ENCODE results near the gene SUSD1. TPM values are rescaled to one million over a fixed set of nuclear protein-coding genes. Genes with fewer than 3 reads are reported as not detected.

SUSD1 gene
- total and polyA plus RNA-seq, 10 donors: 4.4 to 26.8 (median 20.2) TPM

DNA sequence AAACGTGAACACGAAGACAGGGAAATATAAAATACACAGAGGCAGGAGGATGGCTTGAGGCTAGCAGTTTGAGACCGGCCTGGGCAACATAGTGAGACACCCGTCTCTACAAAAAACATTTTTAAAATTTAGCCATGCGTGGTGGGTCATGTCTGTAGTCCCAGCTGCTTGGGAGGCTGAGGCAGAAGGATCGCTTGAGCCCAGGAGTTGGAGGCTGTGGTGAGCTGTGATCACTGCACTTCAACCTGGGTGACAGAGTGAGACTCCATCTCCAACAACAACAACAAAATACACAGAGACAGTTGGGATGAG, 55.1 kb downstream of the SUSD1 start:
- DNase-seq: no peak
- Histone ChIP-seq H3K36me3 (peaks cover 0 to 81% (median 15%) of the 10 kb centered on the region in 6 donors), H3K9me3 (no peaks in the 10 kb centered on the region), H3K27me3 (replicated peaks in 1 of 7) (no peaks in the 10 kb centered on the region), H3K27ac (no peak overlapping the region), H3K4me3 (no peak overlapping the region), H3K4me1 (no peaks in the 10 kb centered on the region)
- no peak for TF ChIP-seq POLR2AphosphoS5 (IDR thresholded peaks at IDR 0.05)
- no peak for TF ChIP-seq POLR2A (IDR thresholded peaks at IDR 0.05)
- no peak for TF ChIP-seq CTCF (IDR thresholded peaks at IDR 0.05 in 8 of 11, conservative IDR thresholded peaks at IDR 0.05 in 3 of 11)
- 94 to 98% (median 97%) methylated on average over 6 of the region's 6 CpGs for WGBS, 5 donors
- intact Hi-C loops (cut with DNase I; ENCODE audit: low total_unique reads): no loop called here

DNA sequence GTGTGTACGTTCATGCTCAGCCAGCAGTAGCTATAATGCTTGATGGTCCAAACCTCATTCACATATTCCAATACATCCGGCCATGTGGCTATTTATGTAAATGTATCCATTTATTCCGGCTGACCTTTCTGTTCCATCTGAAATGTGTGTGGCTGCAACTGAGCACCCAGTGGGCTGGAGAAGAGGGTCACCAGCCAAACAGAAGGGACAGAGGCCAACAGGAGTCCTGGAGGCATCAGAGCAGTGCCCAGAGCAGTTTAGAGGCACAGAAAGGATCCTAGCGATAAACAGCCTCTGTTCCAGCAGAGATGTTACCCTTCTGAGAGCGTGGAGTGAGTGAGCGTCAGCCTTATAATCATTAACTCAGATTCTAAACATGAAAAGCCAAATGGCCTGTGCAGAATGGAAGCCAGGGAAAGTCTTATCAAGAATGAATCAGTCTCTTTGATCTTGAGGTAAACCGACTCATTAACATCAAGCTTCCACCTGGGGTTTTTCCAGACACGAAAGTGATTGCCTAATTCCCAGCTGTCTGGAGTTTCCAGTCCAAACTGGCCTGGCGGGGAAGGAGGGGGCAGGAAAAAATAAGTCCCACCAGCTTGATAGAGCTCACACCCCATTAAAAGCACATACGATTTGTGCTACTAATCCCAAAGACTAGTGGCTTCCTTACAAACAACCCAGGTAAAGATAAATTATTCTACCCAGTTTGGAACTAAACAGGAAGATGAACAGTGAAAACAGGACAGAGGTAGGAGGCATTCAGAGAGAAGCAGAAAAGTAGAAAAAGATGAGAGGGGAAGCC, 55.7 kb downstream of the SUSD1 start:
- 84 to 95% (median 90%) methylated on average over 10 of the region's 10 CpGs for WGBS, 5 donors
- intact Hi-C loops (cut with DNase I; ENCODE audit: low total_unique reads): no loop called here
- TF ChIP-seq POLR2A (IDR thresholded peaks at IDR 0.05) (no peak), CTCF (IDR thresholded peaks at IDR 0.05 in 8 of 11, conservative IDR thresholded peaks at IDR 0.05 in 3 of 11) (no peak), POLR2AphosphoS5 (IDR thresholded peaks at IDR 0.05) (no peak)
- no peak for DNase-seq
- Histone ChIP-seq H3K27ac (no peak overlapping the region), H3K36me3 (peaks cover 0 to 86% (median 15%) of the 10 kb centered on the region in 6 donors), H3K27me3 (replicated peaks in 1 of 7) (no peaks in the 10 kb centered on the region), H3K4me3 (no peak overlapping the region), H3K4me1 (no peaks in the 10 kb centered on the region), H3K9me3 (no peaks in the 10 kb centered on the region)

- Histone ChIP-seq H3K36me3 (peaks cover 0 to 72% (median 9%) of the 10 kb centered on the region in 6 donors), H3K4me1 (no peaks in the 10 kb centered on the region), H3K27me3 (replicated peaks in 1 of 7) (no peaks in the 10 kb centered on the region), H3K4me3 (no peak overlapping the region), H3K27ac (no peak overlapping the region), H3K9me3 (no peaks in the 10 kb centered on the region)
- TF ChIP-seq POLR2AphosphoS5 (IDR thresholded peaks at IDR 0.05): no peak
- TF ChIP-seq POLR2A (IDR thresholded peaks at IDR 0.05): no peak
- no peak for TF ChIP-seq CTCF (IDR thresholded peaks at IDR 0.05 in 8 of 11, conservative IDR thresholded peaks at IDR 0.05 in 3 of 11)
- intact Hi-C loops (cut with DNase I; ENCODE audit: low total_unique reads): no loop called here
- no peak for DNase-seq
- 95 to 100% (median 97%) methylated on average over 1 of the region's 1 CpG for WGBS, 5 donors
These were observed 57.1 kb downstream of the SUSD1 start for GRCh38 chr9:112118009-112118408.

DNA sequence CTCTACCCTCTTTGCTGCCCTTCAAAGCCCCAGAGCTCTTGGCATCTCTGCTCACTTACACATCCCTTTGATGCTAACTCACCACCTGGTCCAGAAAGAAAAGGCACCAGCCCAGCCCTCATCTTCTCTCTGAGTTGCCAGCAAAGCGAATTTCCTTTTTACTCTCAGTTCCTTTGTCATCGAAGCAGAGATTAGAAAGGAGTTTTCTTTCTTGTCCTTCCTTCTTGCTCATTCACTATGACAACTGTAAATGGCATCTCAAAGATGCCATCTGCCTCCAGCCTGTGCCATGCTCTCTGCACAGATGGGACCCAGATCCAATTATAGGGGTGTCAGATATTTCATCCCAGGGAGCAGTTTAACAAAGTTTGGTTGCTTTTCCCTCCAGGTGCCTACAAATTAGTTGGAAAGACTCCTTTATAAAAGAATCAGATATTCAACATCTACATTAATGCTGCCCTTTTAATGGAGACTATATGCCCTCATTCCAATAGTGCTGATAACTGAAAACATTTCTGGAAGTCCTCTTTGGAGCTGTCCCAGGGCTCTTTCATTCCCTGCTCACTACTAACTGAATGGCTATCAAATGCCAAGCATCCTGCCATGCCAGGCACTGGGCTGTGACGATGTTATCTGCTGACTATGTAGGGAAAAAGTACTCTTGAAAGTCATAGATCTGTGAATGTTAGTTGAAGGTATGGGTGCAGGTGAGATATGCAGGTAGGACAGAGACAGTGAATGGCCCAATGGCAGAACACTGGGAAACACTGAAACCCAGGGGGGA, 58.9 kb downstream of the SUSD1 start:
- WGBS, 5 donors: 65 to 88% (median 76%) methylated on average over 3 of the region's 3 CpGs
- intact Hi-C loops (cut with DNase I; ENCODE audit: low total_unique reads): no loop called here

More for the DNA sequence above, 58.9 kb downstream of the SUSD1 start:
- no peaks in the 10 kb centered on the region for H3K27me3 ChIP-seq (replicated peaks in 1 of 7)
- no peaks in the 10 kb centered on the region for H3K9me3 ChIP-seq
- DNase-seq: no peak
- H3K27ac ChIP-seq: no peak overlapping the region
- peaks cover 0 to 5% (median 0%) of the 10 kb centered on the region in 6 donors for H3K4me1 ChIP-seq
- H3K36me3 ChIP-seq: peaks cover 0 to 72% (median 2%) of the 10 kb centered on the region in 6 donors
- H3K4me3 ChIP-seq: no peak overlapping the region
- TF ChIP-seq POLR2A (IDR thresholded peaks at IDR 0.05) (no peak), POLR2AphosphoS5 (IDR thresholded peaks at IDR 0.05) (no peak), CTCF (IDR thresholded peaks at IDR 0.05 in 8 of 11, conservative IDR thresholded peaks at IDR 0.05 in 3 of 11) (no peak)

Measured in spleen (tissue), 11 donors.